Ovary (tissue), 9 donors: ENCODE data around the gene ZC3H6. TPM values are rescaled to one million over a fixed set of nuclear protein-coding genes. Genes with fewer than 3 reads are reported as not detected.

Source experiments
- DNase-seq, 5 donors: peaks; one replicate each; pipeline ENCODE4 v3.0.0-alpha.2; 2019 to 2020
- H3K27ac ChIP-seq, 2 donors: fragments of 200-600 bp; one replicate each; pipeline versions ENCODE4 v1.5.1 to v1.8.0; 2019 to 2022
- H3K27me3 ChIP-seq: fragments of 200-600 bp; one replicate; pipeline ENCODE4 v1.8.0; 2022
- H3K36me3 ChIP-seq: fragments of 200-600 bp; sonication (generic); one replicate; pipeline ENCODE4 v1.5.1; 2019
- H3K4me1 ChIP-seq: one replicate; pipeline ENCODE4 v1.8.1; 2013; ENCODE audit warnings: mild to moderate bottlenecking, moderate library complexity; ENCODE audit not compliant: insufficient read depth
- H3K4me3 ChIP-seq: fragments of 200-600 bp; sonication (generic); one replicate; pipeline ENCODE4 v1.5.1; 2017
- H3K9me3 ChIP-seq, 2 donors: fragments of 200-600 bp in 1 of 2; sonication (generic) in 1 of 2; one replicate each; pipeline versions ENCODE4 v1.5.1 to v1.8.1; 2013 to 2019; ENCODE audit warnings: mild to moderate bottlenecking in 1 of 2, moderate library complexity in 1 of 2
- EP300 ChIP-seq: sonication (generic); formaldehyde crosslinking; IDR thresholded peaks from one replicate; pipeline ENCODE4 v1.6.1; 2017; ENCODE audit warnings: antibody characterized with exemption
- POLR2A ChIP-seq: fragments of 450-650 bp; IDR thresholded peaks from one replicate; pipeline ENCODE4 v1.6.1; 2017; ENCODE audit warnings: antibody characterized with exemption, mild to moderate bottlenecking, moderate library complexity
- WGBS, 3 donors: extraction: QIAGEN DNeasy Blood & Tissue Kit in 1 of 3; methylation state at CpG; one replicate each; pipeline versions ENCODE4 v1.1.5 to v1.1.7; 2013 to 2017; 5-methylcytosine and 5-hydroxymethylcytosine counted together
- intact Hi-C, 4 donors: fragments of 100-400 bp; cut with DNase I; formaldehyde crosslinking; loops; one replicate each; pipeline versions ENCODE4 v1.11.0 to v1.15.1; 2022 to 2023
- polyA plus RNA-seq, 2 donors: library from polyadenylated mRNA; stranded (reverse); fragments of 200-250 nt in 1 of 2; fragments of 350-450 nt in 1 of 2; fragmentation: Illumina TruSeq in 1 of 2; extraction: RNeasy Lipid Tissue Mini Kit (QIAGEN cat#74804) in 1 of 2; gene quantifications; one replicate each; pipeline ENCODE4 v1.2.3, GENCODE V29; 2013 to 2014
- total RNA-seq, 7 donors: library from RNA; depleted of rRNA in 2 of 7; stranded (reverse); fragments of >200 nt in 2 of 7; fragmentation: NEBNext Ultra II Directional in 3 of 7; extraction: Animal tissue kit (Norgen Biotek cat#: 25700) in 3 of 7; gene quantifications; one replicate each; pipeline versions ENCODE4 v1.1.0 to v1.2.4, GENCODE V29; 2016 to 2023
- TF ChIP-seq, protein P1 (sequence below), 3 donors: fragments of 450-650 bp in 2 of 3; fragments of 200-600 bp in 1 of 3; IDR thresholded peaks; one replicate each; pipeline versions ENCODE4 v1.5.1 to v1.8.0; 2016 to 2022; ENCODE audit warnings: antibody characterized with exemption in 3 of 3, mild to moderate bottlenecking in 1 of 3
- donor health status: DM: no; HTN: no; CAD: no; lungs with moderate emphysema.
- donor health status: DM: no; HTN: no; CAD: no.
- donor health status: Bipolar disorder and iron deficiency.
- donor health status: DM: yes; HTN: yes; CAD: no.
- donor health status: DM: no; HTN: no; CAD: no.
- donor health status: DM: yes; HTN: yes; CAD: no.

The ZC3H6 gene
- total and polyA plus RNA-seq, 9 donors, result 4.6 to 30.1 (median 19.2) TPM

DNA sequence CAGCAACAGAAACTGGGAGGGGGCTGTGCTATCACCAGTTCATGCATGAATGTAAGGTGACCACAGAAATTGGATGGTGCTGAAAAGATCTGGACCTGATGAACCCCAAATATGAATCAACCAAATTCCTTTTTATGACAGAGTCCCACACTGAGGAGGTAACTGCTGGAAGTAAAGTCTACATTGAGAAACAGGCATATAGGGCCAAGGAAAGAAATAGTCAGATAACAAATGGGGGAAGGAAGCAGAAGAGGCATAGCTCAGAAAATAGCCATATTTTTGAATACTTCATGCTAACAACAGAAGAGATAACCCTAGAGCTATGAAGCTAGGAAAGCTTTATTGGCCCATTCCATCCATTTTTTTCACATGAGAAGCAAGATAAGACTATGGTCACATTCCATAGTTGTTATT, 25.8 kb downstream of the ZC3H6 start:
- no peak overlapping the region for H3K4me3 ChIP-seq
- TF ChIP-seq EP300 (no peak), POLR2A (no peak)
- TF ChIP-seq, protein P1, sequence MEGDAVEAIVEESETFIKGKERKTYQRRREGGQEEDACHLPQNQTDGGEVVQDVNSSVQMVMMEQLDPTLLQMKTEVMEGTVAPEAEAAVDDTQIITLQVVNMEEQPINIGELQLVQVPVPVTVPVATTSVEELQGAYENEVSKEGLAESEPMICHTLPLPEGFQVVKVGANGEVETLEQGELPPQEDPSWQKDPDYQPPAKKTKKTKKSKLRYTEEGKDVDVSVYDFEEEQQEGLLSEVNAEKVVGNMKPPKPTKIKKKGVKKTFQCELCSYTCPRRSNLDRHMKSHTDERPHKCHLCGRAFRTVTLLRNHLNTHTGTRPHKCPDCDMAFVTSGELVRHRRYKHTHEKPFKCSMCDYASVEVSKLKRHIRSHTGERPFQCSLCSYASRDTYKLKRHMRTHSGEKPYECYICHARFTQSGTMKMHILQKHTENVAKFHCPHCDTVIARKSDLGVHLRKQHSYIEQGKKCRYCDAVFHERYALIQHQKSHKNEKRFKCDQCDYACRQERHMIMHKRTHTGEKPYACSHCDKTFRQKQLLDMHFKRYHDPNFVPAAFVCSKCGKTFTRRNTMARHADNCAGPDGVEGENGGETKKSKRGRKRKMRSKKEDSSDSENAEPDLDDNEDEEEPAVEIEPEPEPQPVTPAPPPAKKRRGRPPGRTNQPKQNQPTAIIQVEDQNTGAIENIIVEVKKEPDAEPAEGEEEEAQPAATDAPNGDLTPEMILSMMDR (IDR thresholded peaks at IDR 0.05), result no peak
- no peak overlapping the region for H3K27ac ChIP-seq
- H3K9me3 ChIP-seq, result no peaks in the 10 kb centered on the region
- no peak for DNase-seq
- no peaks in the 10 kb centered on the region for H3K36me3 ChIP-seq
- intact Hi-C loops, result no loop called here
- H3K4me1 ChIP-seq, result no peaks in the 10 kb centered on the region
- no peaks in the 10 kb centered on the region for H3K27me3 ChIP-seq

DNA sequence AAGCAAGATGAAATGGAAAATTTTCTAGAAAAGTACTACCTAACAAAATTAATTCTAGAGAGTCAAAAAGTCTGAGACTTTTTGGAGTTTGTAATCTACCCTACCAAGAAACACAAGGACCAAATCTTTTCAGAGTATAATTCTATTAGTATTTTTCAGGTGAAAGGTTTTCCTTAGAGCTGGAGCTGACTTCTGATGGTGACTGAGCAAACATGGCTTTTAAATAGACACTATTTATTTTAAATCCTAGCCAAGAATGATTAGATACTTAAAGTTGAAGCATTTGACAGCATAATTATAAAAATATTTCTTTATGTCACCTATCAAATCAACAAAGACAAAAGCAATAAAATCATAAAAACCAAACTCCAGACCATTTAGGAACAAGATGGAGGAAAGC, 26.6 kb downstream of the ZC3H6 start:
- no peak overlapping the region for H3K27ac ChIP-seq
- no peaks in the 10 kb centered on the region for H3K27me3 ChIP-seq
- intact Hi-C loops, result no loop called here
- H3K36me3 ChIP-seq, result no peaks in the 10 kb centered on the region
- H3K4me3 ChIP-seq, result no peak overlapping the region
- TF ChIP-seq, protein P1 (IDR thresholded peaks at IDR 0.05), result no peak
- TF ChIP-seq EP300 (no peak), POLR2A (no peak)
- no peak for DNase-seq
- no peaks in the 10 kb centered on the region for H3K4me1 ChIP-seq
- H3K9me3 ChIP-seq, result no peaks in the 10 kb centered on the region

DNA sequence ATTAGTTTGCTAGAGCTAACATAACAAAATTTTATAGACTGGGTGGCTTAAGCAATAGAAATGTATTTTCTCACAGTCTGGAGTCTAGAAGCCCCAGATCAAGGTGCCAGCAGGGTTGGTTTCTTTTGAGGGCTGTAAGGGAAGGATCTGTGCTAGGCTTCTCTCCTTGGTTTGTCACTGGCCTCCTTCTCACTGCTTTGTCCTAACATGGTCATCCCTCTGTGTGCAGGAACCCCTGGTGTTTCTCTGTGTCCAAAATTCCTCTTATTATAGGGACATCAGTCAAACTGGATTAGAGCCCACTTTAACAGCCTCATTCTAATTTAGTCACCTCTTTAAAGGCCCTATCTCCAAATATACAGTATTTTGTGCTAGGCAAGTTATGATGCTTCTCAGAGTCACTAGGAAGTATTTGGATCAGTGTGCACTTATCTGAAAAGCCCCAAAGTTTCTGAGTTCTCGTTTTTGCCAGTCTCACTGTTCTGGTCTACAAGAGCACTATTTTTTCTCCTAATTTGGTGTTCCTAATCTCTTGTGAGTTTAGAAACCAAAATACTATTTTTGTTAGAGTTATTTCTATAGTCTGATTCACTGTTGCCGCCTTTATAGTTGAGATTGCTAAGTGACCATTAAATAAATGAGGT, 29.0 kb downstream of the ZC3H6 start:
- Histone ChIP-seq H3K9me3 (no peaks in the 10 kb centered on the region), H3K4me3 (no peak overlapping the region), H3K27ac (no peak overlapping the region), H3K36me3 (no peaks in the 10 kb centered on the region), H3K4me1 (no peaks in the 10 kb centered on the region), H3K27me3 (no peaks in the 10 kb centered on the region)
- 18 to 32% (median 22%) methylated on average over 2 of the region's 2 CpGs for WGBS, 3 donors
- TF ChIP-seq, protein P1 (IDR thresholded peaks at IDR 0.05), result no peak
- TF ChIP-seq EP300 (no peak), POLR2A (no peak)
- intact Hi-C loops, result no loop called here
- DNase-seq, result no peak

DNA sequence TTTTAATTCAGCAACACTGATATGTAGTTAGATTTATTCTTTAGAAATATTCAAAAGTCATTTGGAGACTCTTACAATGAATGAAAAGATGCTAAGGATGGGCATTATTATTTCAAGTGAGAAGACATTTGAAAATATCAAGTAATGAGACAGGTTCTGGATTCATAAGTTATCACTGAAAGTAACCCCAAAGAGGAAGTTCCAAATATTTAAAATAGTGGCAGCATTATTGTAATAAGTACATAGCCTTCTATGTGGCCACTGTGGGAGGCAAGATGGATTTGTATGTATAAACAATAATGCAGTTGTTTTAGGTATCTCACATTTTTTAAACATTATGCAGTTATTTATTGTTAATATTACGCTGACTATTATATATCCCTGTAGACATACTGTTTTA, 29.7 kb downstream of the ZC3H6 start:
- no peaks in the 10 kb centered on the region for H3K9me3 ChIP-seq
- WGBS, 3 donors, result 68 to 89% (median 81%) methylated on average over 1 of the region's 1 CpG
- DNase-seq, result no peak
- no peaks in the 10 kb centered on the region for H3K27me3 ChIP-seq
- TF ChIP-seq, protein P1 (IDR thresholded peaks at IDR 0.05), result no peak
- TF ChIP-seq EP300, result no peak
- no peak for TF ChIP-seq POLR2A
- no peaks in the 10 kb centered on the region for H3K36me3 ChIP-seq
- H3K4me1 ChIP-seq, result no peaks in the 10 kb centered on the region
- H3K27ac ChIP-seq, result no peak overlapping the region
- intact Hi-C loops, result no loop called here
- no peak overlapping the region for H3K4me3 ChIP-seq
